ENCODE measurements around the gene PNPT1. TPM values are rescaled to one million over a fixed set of nuclear protein-coding genes. Genes with fewer than 3 reads are reported as not detected.

PNPT1 gene
- total and polyA plus RNA-seq, 2 of the 4 experiments (the other 2 are of a cell fraction): 11.2 to 14.3 TPM

DNA sequence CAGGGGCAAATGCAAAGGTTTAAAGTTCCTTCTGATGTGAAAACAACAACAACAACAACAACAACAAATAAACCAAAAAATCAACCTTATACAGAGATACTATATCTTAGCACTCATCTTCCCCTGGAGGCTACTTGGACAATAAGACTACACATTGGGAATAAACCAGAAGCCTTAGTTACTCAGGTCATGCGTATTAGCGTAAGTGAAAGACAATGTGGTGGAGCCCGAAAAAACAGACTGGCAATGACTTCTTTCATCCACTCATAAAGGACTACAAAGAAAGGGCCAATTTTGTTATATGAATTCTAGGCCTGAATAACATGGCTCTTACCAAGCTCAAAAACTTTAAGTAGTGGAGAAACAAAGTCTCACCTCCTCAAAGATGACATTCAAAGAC is 56.8 kb downstream of the PNPT1 start:
- H3K56ac ChIP-seq (ENCODE audit: extremely low read depth, insufficient read depth, low read length): no peak overlapping the region
- H3K4ac ChIP-seq (ENCODE audit: low read depth, low read length): no peak overlapping the region
- WGBS, 2 experiments (ENCODE audit: extremely low coverage in 2 of 2, insufficient read length in 1 of 2): no CpG with 5 or more reads among the region's 3 CpGs
- no peak overlapping the region for H3K27ac ChIP-seq (ENCODE audit: insufficient read depth, low read length)
- no peak overlapping the region for H4K5ac ChIP-seq (ENCODE audit: low read depth, low read length)
- DNase-seq (no peak), ATAC-seq (ENCODE audit: low read depth) (no peak)
- peaks cover 18% of the 10 kb centered on the region for H3K36me3 ChIP-seq (ENCODE audit: control insufficient read depth, insufficient read depth, low read length)
- H4K91ac ChIP-seq (ENCODE audit: insufficient read depth, low read depth, low read length): no peak overlapping the region
- H3K79me1 ChIP-seq (ENCODE audit: low read depth in 1 of 2, low read length in 2 of 2): no peaks in the 10 kb centered on the region
- no peak overlapping the region for H3K23ac ChIP-seq (ENCODE audit: low read depth, low read length)
- H4K20me1 ChIP-seq (ENCODE audit: insufficient read depth, low read length): no peaks in the 10 kb centered on the region
- intact Hi-C loops (cut with micrococcal nuclease) (no loop called here), in situ Hi-C loops (cut with MboI; ENCODE audit: low sequenced_read_pairs) (no loop called here), dilution Hi-C loops (cut with HindIII; ENCODE audit: low sequenced_read_pairs, unreplicated experiment) (no loop called here)
- no peak for TF ChIP-seq MAFK (IDR thresholded peaks at IDR 0.05; ENCODE audit: low read depth, low read length)
- TF ChIP-seq CHD1 (IDR thresholded peaks at IDR 0.05; ENCODE audit: low read depth, low read length): no peak
- no peak for TF ChIP-seq RFX5 (IDR thresholded peaks at IDR 0.05; ENCODE audit: low read depth, low read length)
- no peak for TF ChIP-seq SMC3 (IDR thresholded peaks at IDR 0.05; ENCODE audit: low read depth, low read length)
- TF ChIP-seq, protein P1, sequence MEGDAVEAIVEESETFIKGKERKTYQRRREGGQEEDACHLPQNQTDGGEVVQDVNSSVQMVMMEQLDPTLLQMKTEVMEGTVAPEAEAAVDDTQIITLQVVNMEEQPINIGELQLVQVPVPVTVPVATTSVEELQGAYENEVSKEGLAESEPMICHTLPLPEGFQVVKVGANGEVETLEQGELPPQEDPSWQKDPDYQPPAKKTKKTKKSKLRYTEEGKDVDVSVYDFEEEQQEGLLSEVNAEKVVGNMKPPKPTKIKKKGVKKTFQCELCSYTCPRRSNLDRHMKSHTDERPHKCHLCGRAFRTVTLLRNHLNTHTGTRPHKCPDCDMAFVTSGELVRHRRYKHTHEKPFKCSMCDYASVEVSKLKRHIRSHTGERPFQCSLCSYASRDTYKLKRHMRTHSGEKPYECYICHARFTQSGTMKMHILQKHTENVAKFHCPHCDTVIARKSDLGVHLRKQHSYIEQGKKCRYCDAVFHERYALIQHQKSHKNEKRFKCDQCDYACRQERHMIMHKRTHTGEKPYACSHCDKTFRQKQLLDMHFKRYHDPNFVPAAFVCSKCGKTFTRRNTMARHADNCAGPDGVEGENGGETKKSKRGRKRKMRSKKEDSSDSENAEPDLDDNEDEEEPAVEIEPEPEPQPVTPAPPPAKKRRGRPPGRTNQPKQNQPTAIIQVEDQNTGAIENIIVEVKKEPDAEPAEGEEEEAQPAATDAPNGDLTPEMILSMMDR (conservative IDR thresholded peaks at IDR 0.05; ENCODE audit: low read depth, low read length): no peak
- no peak for TF ChIP-seq MAZ (IDR thresholded peaks at IDR 0.05; ENCODE audit: borderline replicate concordance, low read depth, low read length)
- no peak overlapping the region for H3K9ac ChIP-seq (ENCODE audit: low read depth, low read length)
- no peak overlapping the region for H3K4me3 ChIP-seq (ENCODE audit: insufficient read depth, low read depth, low read length)
- no peaks in the 10 kb centered on the region for H3K9me3 ChIP-seq (ENCODE audit: control insufficient read depth, insufficient read depth, low read length)
- no peak overlapping the region for H2BK5ac ChIP-seq (ENCODE audit: low read depth, low read length, poor library complexity, severe bottlenecking)
- no peak overlapping the region for H2AFZ ChIP-seq (replicated peaks; ENCODE audit: low read length, poor library complexity)
- H2AK5ac ChIP-seq (ENCODE audit: low read depth, low read length): no peak overlapping the region
- no peaks in the 10 kb centered on the region for H3K9me1 ChIP-seq (ENCODE audit: insufficient read depth, low read length)
- H3K14ac ChIP-seq (replicated peaks; ENCODE audit: low read depth, low read length): no peak overlapping the region
- POLR2A ChIA-PET (ENCODE audit: unreplicated experiment): interaction anchor here (1.3 kb wide), 1 partner anchor 19 kb away, joined by 3 read pairs; the partner anchor contains the start of gene PPP4R3B
- H2BK120ac ChIP-seq (ENCODE audit: low read depth, low read length): no peak overlapping the region
- CTCF ChIA-PET: no interaction called here
- BruUV-seq (replicated peaks): no TSS peak
- H3K27me3 ChIP-seq (ENCODE audit: control insufficient read depth, insufficient read depth, low read length): no peaks in the 10 kb centered on the region
- H3K4me2 ChIP-seq (ENCODE audit: low read depth, low read length): no peak overlapping the region
- H3K4me1 ChIP-seq (ENCODE audit: control insufficient read depth, insufficient read depth, low read length): no peaks in the 10 kb centered on the region
- H4K8ac ChIP-seq (ENCODE audit: low read depth in 2 of 2, low read length in 2 of 2): no peak overlapping the region
- no peak overlapping the region for H2BK20ac ChIP-seq (ENCODE audit: low read depth, low read length)
- no peak overlapping the region for H3K18ac ChIP-seq (ENCODE audit: low read depth, low read length)
- H2AK9ac ChIP-seq (replicated peaks; ENCODE audit: low read depth, low read length, poor library complexity): no peak overlapping the region
- H2BK15ac ChIP-seq (ENCODE audit: low read depth, low read length): no peak overlapping the region

Data from IMR-90 (cell line).